SK-N-MC (cell line): ENCODE data around the gene PDZD7.

Experiments
- EZH2 ChIP-seq: fragments of 200-600 bp; sonication (generic); IDR thresholded peaks from one replicate; pipeline ENCODE4 v1.6.1; 2017; ENCODE audit warnings: antibody characterized with exemption
- FOXP2 ChIP-seq: optimal IDR thresholded peaks from 2 replicates; pipeline ENCODE3; 2011; ENCODE audit warnings: mild to moderate bottlenecking, moderate library complexity; ENCODE audit not compliant: insufficient read depth; ENCODE audit errors: extremely low read length, control extremely low read depth
- POLR2AphosphoS5 ChIP-seq: IDR thresholded peaks from 2 replicates; pipeline ENCODE4 v1.6.1; 2012; ENCODE audit warnings: mild to moderate bottlenecking, low read depth, low read length, borderline replicate concordance

DNA sequence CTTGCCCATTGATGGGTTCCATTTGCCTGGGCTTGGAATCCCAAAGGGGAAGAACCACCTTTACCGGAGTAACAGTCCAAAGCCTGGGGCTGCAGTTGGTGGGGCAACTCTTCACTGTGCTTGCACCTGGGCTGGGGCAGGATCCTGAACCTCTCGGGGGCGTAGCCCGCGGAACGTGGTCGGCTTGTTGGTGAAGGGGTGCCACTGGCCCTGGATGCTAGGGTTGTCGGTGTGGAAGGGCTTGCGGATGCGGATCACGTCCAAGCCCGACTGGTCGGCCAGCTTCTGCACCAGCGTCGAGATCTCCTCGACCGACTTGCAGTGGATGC lies 44.3 kb downstream of the PDZD7 start:
- TF ChIP-seq EZH2 (no peak), POLR2AphosphoS5 (no peak), FOXP2 (no peak)
